ENCODE results near the gene PCSK6.
"Not testable (repeated sequence)": the region's sequence is repeated elsewhere in the genome, so short reads cannot be mapped to it uniquely, and the experiment has no call there.

PCSK6 gene

GRCh38 chr15:101429646-101430045, 59.9 kb downstream of the PCSK6 start:
- no peak for DNase-seq (ENCODE audit: low spot score)

GRCh38 chr15:101429191-101429590, 60.3 kb downstream of the PCSK6 start:
- DNase-seq (ENCODE audit: low spot score), result no peak

- DNase-seq (ENCODE audit: low spot score), result no peak
These were observed 60.7 kb downstream of the PCSK6 start for GRCh38 chr15:101428758-101429157.

GRCh38 chr15:101427606-101428487, 61.7 kb downstream of the PCSK6 start:
- no peak for DNase-seq (ENCODE audit: low spot score)

GRCh38 chr15:101426761-101427333, 62.7 kb downstream of the PCSK6 start:
- DNase-seq (ENCODE audit: low spot score), result no peak

GRCh38 chr15:101425787-101426365, 63.6 kb downstream of the PCSK6 start:
- no peak for DNase-seq (ENCODE audit: low spot score)

GRCh38 chr15:101424984-101425383, 64.5 kb downstream of the PCSK6 start:
- DNase-seq (ENCODE audit: low spot score), result no peak

GRCh38 chr15:101420232-101420631, 69.3 kb downstream of the PCSK6 start:
- no peak for DNase-seq (ENCODE audit: low spot score)

GRCh38 chr15:101416475-101416874, 73.0 kb downstream of the PCSK6 start:
- not testable (repeated sequence) for DNase-seq (ENCODE audit: low spot score)

- no peak for DNase-seq (ENCODE audit: low spot score)
These were observed 76.3 kb downstream of the PCSK6 start for GRCh38 chr15:101413239-101413638.

- no peak for DNase-seq (ENCODE audit: low spot score)
These were observed 77.9 kb downstream of the PCSK6 start for GRCh38 chr15:101411581-101411980.

- no peak for DNase-seq (ENCODE audit: low spot score)
These were observed 78.4 kb downstream of the PCSK6 start for GRCh38 chr15:101411085-101411484.

GRCh38 chr15:101410612-101411011, 78.9 kb downstream of the PCSK6 start:
- no peak for DNase-seq (ENCODE audit: low spot score)

- no peak for DNase-seq (ENCODE audit: low spot score)
These were observed 79.9 kb downstream of the PCSK6 start for GRCh38 chr15:101409621-101410020.

GRCh38 chr15:101407966-101408775, 81.3 kb downstream of the PCSK6 start:
- DNase-seq (ENCODE audit: low spot score), result no peak

- no peak for DNase-seq (ENCODE audit: low spot score)
These were observed 82.1 kb downstream of the PCSK6 start for GRCh38 chr15:101407439-101407838.

GRCh38 chr15:101406526-101407195, 82.8 kb downstream of the PCSK6 start:
- DNase-seq (ENCODE audit: low spot score), result no peak

- no peak for DNase-seq (ENCODE audit: low spot score)
These were observed 83.5 kb downstream of the PCSK6 start for GRCh38 chr15:101406036-101406435.

- no peak for DNase-seq (ENCODE audit: low spot score)
These were observed 85.3 kb downstream of the PCSK6 start for GRCh38 chr15:101404245-101404644.

- not testable (repeated sequence) for DNase-seq (ENCODE audit: low spot score)
These were observed 86.6 kb downstream of the PCSK6 start for GRCh38 chr15:101402883-101403282.

- DNase-seq (ENCODE audit: low spot score), result no peak
These were observed 88.2 kb downstream of the PCSK6 start for GRCh38 chr15:101401286-101401685.

GRCh38 chr15:101399431-101399830, 90.1 kb downstream of the PCSK6 start:
- no peak for DNase-seq (ENCODE audit: low spot score)

All from SW480 (cell line).